Subcutaneous abdominal adipose tissue (tissue), 5 donors: ENCODE data around the gene CPLANE1.
"Not testable (repeated sequence)": the region's sequence is repeated elsewhere in the genome, so short reads cannot be mapped to it uniquely, and the experiment has no call there.

Experiments
- H3K27ac ChIP-seq: one replicate; pipeline ENCODE4 v1.7.0; 2013; ENCODE audit warnings: low read depth, mild to moderate bottlenecking, inconsistent platforms, low read length, moderate library complexity
- H3K27me3 ChIP-seq, 5 donors: one replicate each; pipeline ENCODE4 v1.7.0; 2013; ENCODE audit warnings: low read length in 5 of 5, inconsistent platforms in 1 of 5; ENCODE audit not compliant: control insufficient read depth in 5 of 5, insufficient read depth in 4 of 5
- H3K36me3 ChIP-seq, 5 donors: one replicate each; pipeline ENCODE4 v1.7.0; 2013; ENCODE audit warnings: low read length in 5 of 5; ENCODE audit not compliant: control insufficient read depth in 5 of 5, insufficient read depth in 5 of 5
- H3K4me1 ChIP-seq, 5 donors: one replicate each; pipeline ENCODE4 v1.7.0; 2013; ENCODE audit warnings: low read length in 5 of 5, mild to moderate bottlenecking in 3 of 5, moderate library complexity in 1 of 5; ENCODE audit not compliant: control insufficient read depth in 5 of 5, insufficient read depth in 5 of 5
- H3K4me3 ChIP-seq, 5 donors: one replicate each; pipeline ENCODE4 v1.7.0; 2013; ENCODE audit warnings: low read length in 5 of 5, low read depth in 1 of 5
- H3K9ac ChIP-seq, 5 donors: one replicate each; pipeline ENCODE4 v1.7.0; 2013; ENCODE audit warnings: low read length in 5 of 5, mild to moderate bottlenecking in 4 of 5, moderate library complexity in 3 of 5
- H3K9me3 ChIP-seq, 5 donors: one replicate each; pipeline ENCODE4 v1.7.0; 2013; ENCODE audit warnings: low read length in 5 of 5; ENCODE audit not compliant: control insufficient read depth in 5 of 5
- donor health status: healthy.
- donor health status: healthy.
- donor health status: healthy.
- donor health status: healthy.
- donor health status: healthy.

CPLANE1 gene

GRCh38 chr5:37248421-37248969 lies 681 bp downstream of the CPLANE1 start:
- peak overlapping the region; percentile 70 to 90 (median 85) for H3K4me3 ChIP-seq
- no peaks in the 10 kb centered on the region for H3K9me3 ChIP-seq
- no peaks in the 10 kb centered on the region for H3K27me3 ChIP-seq
- H3K4me1 ChIP-seq = peaks cover 0 to 24% (median 23%) of the 10 kb centered on the region in 5 donors
- H3K9ac ChIP-seq = peak overlapping the region; percentile 63 to 99 (median 96)
- peak overlapping the region; percentile 90 for H3K27ac ChIP-seq
- no peaks in the 10 kb centered on the region for H3K36me3 ChIP-seq

- Histone ChIP-seq H3K27ac (no peak overlapping the region), H3K4me3 (no peak overlapping the region), H3K4me1 (peaks cover 0 to 24% (median 23%) of the 10 kb centered on the region in 5 donors), H3K9me3 (no peaks in the 10 kb centered on the region), H3K9ac (no peak overlapping the region), H3K36me3 (peaks cover 0 to 5% (median 4%) of the 10 kb centered on the region in 5 donors), H3K27me3 (no peaks in the 10 kb centered on the region)
Observed at GRCh38 chr5:37247496-37247895, 1.7 kb downstream of the CPLANE1 start.

GRCh38 chr5:37247036-37247435 lies 2.1 kb downstream of the CPLANE1 start:
- Histone ChIP-seq H3K27me3 (no peaks in the 10 kb centered on the region), H3K27ac (no peak overlapping the region), H3K4me1 (peaks cover 0 to 24% (median 23%) of the 10 kb centered on the region in 5 donors), H3K4me3 (no peak overlapping the region), H3K9me3 (no peaks in the 10 kb centered on the region), H3K36me3 (peaks cover 0 to 5% (median 4%) of the 10 kb centered on the region in 5 donors), H3K9ac (peak overlapping the region in 1 of 5 donors; percentile 13)

GRCh38 chr5:37234288-37234687 lies 14.9 kb downstream of the CPLANE1 start:
- H3K36me3 ChIP-seq = peaks cover 21 to 43% (median 35%) of the 10 kb centered on the region in 5 donors

GRCh38 chr5:37226377-37226776 lies 22.8 kb downstream of the CPLANE1 start:
- no peaks in the 10 kb centered on the region for H3K9me3 ChIP-seq
- H3K27me3 ChIP-seq = no peaks in the 10 kb centered on the region
- H3K4me3 ChIP-seq = no peak overlapping the region
- H3K27ac ChIP-seq = no peak overlapping the region
- H3K4me1 ChIP-seq = no peaks in the 10 kb centered on the region
- peaks cover 34 to 51% (median 36%) of the 10 kb centered on the region in 5 donors for H3K36me3 ChIP-seq
- no peak overlapping the region for H3K9ac ChIP-seq

More at GRCh38 chr5:37234288-37234687, 14.9 kb downstream of the CPLANE1 start:
- H3K27me3 ChIP-seq = no peaks in the 10 kb centered on the region
- H3K4me3 ChIP-seq = no peak overlapping the region
- no peak overlapping the region for H3K27ac ChIP-seq
- peaks cover 0 to 7% (median 0%) of the 10 kb centered on the region in 5 donors for H3K9me3 ChIP-seq
- H3K4me1 ChIP-seq = no peaks in the 10 kb centered on the region
- H3K9ac ChIP-seq = no peak overlapping the region

- H3K36me3 ChIP-seq = peaks cover 43 to 59% (median 50%) of the 10 kb centered on the region in 5 donors
- no peak overlapping the region for H3K27ac ChIP-seq
- H3K9ac ChIP-seq = no peak overlapping the region
- no peak overlapping the region for H3K4me3 ChIP-seq
- H3K27me3 ChIP-seq = no peaks in the 10 kb centered on the region
- H3K9me3 ChIP-seq = no peaks in the 10 kb centered on the region
- no peaks in the 10 kb centered on the region for H3K4me1 ChIP-seq
Observed at GRCh38 chr5:37222181-37222580, 27.0 kb downstream of the CPLANE1 start.

GRCh38 chr5:37220426-37220825 lies 28.8 kb downstream of the CPLANE1 start:
- not testable (repeated sequence) for H3K27ac ChIP-seq, H3K9ac ChIP-seq, H3K4me3 ChIP-seq, H3K9me3 ChIP-seq, H3K27me3 ChIP-seq, H3K4me1 ChIP-seq
- peaks cover 32 to 59% (median 43%) of the 10 kb centered on the region in 5 donors for H3K36me3 ChIP-seq

- not testable (repeated sequence) for H3K9ac ChIP-seq, H3K9me3 ChIP-seq, H3K27ac ChIP-seq, H3K27me3 ChIP-seq, H3K4me1 ChIP-seq, H3K4me3 ChIP-seq
- peaks cover 29 to 59% (median 48%) of the 10 kb centered on the region in 5 donors for H3K36me3 ChIP-seq
Observed at GRCh38 chr5:37219384-37219783, 29.8 kb downstream of the CPLANE1 start.

GRCh38 chr5:37217976-37218375 lies 31.2 kb downstream of the CPLANE1 start:
- Histone ChIP-seq H3K4me1 (peaks cover 0 to 3% (median 0%) of the 10 kb centered on the region in 5 donors), H3K9me3 (no peaks in the 10 kb centered on the region), H3K36me3 (peaks cover 25 to 62% (median 38%) of the 10 kb centered on the region in 5 donors), H3K4me3 (no peak overlapping the region), H3K9ac (no peak overlapping the region), H3K27me3 (no peaks in the 10 kb centered on the region), H3K27ac (no peak overlapping the region)

- Histone ChIP-seq H3K4me3 (no peak overlapping the region), H3K27me3 (no peaks in the 10 kb centered on the region), H3K9me3 (no peaks in the 10 kb centered on the region), H3K9ac (no peak overlapping the region), H3K36me3 (peaks cover 23 to 61% (median 44%) of the 10 kb centered on the region in 5 donors), H3K4me1 (peaks cover 0 to 3% (median 0%) of the 10 kb centered on the region in 5 donors), H3K27ac (no peak overlapping the region)
Observed at GRCh38 chr5:37214550-37214949, 34.6 kb downstream of the CPLANE1 start.
